HCT116 (cell line): ENCODE measurements around the gene PRDM12. TPM values are rescaled to one million over a fixed set of nuclear protein-coding genes. Genes with fewer than 3 reads are reported as not detected.

Source experiments
- CBX3 ChIP-seq: IDR thresholded peaks from 2 replicates; pipeline ENCODE4 v1.6.1; 2012; ENCODE audit warnings: low read depth
- EGR1 ChIP-seq: IDR thresholded peaks from 2 replicates; pipeline ENCODE4 v1.6.1; 2012; ENCODE audit warnings: low read depth
- ELF1 ChIP-seq: IDR thresholded peaks from 2 replicates; pipeline ENCODE4 v1.6.1; 2012; ENCODE audit warnings: low read depth, borderline replicate concordance
- EZH2 ChIP-seq: fragments of 200-600 bp; sonication (generic); IDR thresholded peaks from 2 replicates; pipeline ENCODE4 v1.6.1; 2017; ENCODE audit warnings: antibody characterized with exemption, mixed run types
- POLR2A ChIP-seq: IDR thresholded peaks from 2 replicates; pipeline ENCODE4 v1.7.0; 2011; ENCODE audit warnings: borderline replicate concordance; ENCODE audit not compliant: insufficient read depth, insufficient read length; ENCODE audit errors: extremely low read depth
- POLR2AphosphoS5 ChIP-seq: IDR thresholded peaks from 2 replicates; pipeline ENCODE4 v1.6.1; 2011; ENCODE audit warnings: mild to moderate bottlenecking, low read depth, low read length, moderate library complexity
- SP1 ChIP-seq: IDR thresholded peaks from 2 replicates; pipeline ENCODE4 v1.6.1; 2012; ENCODE audit warnings: low read depth
- TCF7L2 ChIP-seq: IDR thresholded peaks from 2 replicates; pipeline ENCODE4 v1.7.0; 2011; ENCODE audit warnings: borderline replicate concordance, inconsistent platforms; ENCODE audit not compliant: insufficient read depth, insufficient read length; ENCODE audit errors: extremely low read depth
- ZBTB33 ChIP-seq: IDR thresholded peaks from 2 replicates; pipeline ENCODE4 v1.6.1; 2011; ENCODE audit warnings: mild to moderate bottlenecking, low read length, moderate library complexity; ENCODE audit not compliant: insufficient replicate concordance; ENCODE audit errors: extremely low read depth
- ZFX ChIP-seq: fragments of 450-650 bp; IDR thresholded peaks from 2 replicates; pipeline ENCODE4 v1.6.1; 2017
- total RNA-seq: library from RNA; stranded (reverse); gene quantifications from one replicate; pipeline ENCODE4 v1.2.1, GENCODE V29; 2021; ENCODE audit not compliant: unreplicated experiment
- TF ChIP-seq, protein P1 (sequence below): IDR thresholded peaks from 2 replicates; pipeline ENCODE4 v1.6.1; 2012; ENCODE audit warnings: low read depth

The PRDM12 gene
- total RNA-seq, 1 experiment from 2014 or later = 0.54 TPM

- TF ChIP-seq, protein P1, sequence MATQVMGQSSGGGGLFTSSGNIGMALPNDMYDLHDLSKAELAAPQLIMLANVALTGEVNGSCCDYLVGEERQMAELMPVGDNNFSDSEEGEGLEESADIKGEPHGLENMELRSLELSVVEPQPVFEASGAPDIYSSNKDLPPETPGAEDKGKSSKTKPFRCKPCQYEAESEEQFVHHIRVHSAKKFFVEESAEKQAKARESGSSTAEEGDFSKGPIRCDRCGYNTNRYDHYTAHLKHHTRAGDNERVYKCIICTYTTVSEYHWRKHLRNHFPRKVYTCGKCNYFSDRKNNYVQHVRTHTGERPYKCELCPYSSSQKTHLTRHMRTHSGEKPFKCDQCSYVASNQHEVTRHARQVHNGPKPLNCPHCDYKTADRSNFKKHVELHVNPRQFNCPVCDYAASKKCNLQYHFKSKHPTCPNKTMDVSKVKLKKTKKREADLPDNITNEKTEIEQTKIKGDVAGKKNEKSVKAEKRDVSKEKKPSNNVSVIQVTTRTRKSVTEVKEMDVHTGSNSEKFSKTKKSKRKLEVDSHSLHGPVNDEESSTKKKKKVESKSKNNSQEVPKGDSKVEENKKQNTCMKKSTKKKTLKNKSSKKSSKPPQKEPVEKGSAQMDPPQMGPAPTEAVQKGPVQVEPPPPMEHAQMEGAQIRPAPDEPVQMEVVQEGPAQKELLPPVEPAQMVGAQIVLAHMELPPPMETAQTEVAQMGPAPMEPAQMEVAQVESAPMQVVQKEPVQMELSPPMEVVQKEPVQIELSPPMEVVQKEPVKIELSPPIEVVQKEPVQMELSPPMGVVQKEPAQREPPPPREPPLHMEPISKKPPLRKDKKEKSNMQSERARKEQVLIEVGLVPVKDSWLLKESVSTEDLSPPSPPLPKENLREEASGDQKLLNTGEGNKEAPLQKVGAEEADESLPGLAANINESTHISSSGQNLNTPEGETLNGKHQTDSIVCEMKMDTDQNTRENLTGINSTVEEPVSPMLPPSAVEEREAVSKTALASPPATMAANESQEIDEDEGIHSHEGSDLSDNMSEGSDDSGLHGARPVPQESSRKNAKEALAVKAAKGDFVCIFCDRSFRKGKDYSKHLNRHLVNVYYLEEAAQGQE = no peak
- no peak for TF ChIP-seq TCF7L2
- TF ChIP-seq SP1 = no peak
- no peak for TF ChIP-seq POLR2AphosphoS5
- TF ChIP-seq ZFX = no peak
- no peak for TF ChIP-seq POLR2A
- no peak for TF ChIP-seq ELF1
- TF ChIP-seq EZH2 = no peak
- TF ChIP-seq ZBTB33 = no peak
- TF ChIP-seq EGR1 = no peak
- no peak for TF ChIP-seq CBX3
- TF ChIP-seq, all 23 proteins: peak for 0
Observed at GRCh38 chr9:130630506-130631330, 33.7 kb upstream of the PRDM12 start (continued).
